ENCODE data around the gene PRRT1B.

Gene PRRT1B

GRCh38 chr9:131502781-131503625 lies 42.3 kb upstream of the PRRT1B start, which contains the start of gene POMT1:
POMT1 (plus strand) TSS chr9:131502918; CDS start chr9:131504219, 1,301 bp downstream.
- H3K9ac ChIP-seq (ENCODE audit: low read depth, low read length, poor library complexity, severe bottlenecking) = peak within 1 kb of the TSS; percentile 91
- peaks cover 26% of the 10 kb centered on the region; the same call in 1 of the 2 replicates for H3K36me3 ChIP-seq (ENCODE audit: insufficient read depth, low read length)
- H3F3A ChIP-seq (ENCODE audit: low read depth) = no peaks in the 10 kb centered on the region
- peak within 1 kb of the TSS; percentile 98 for H2AFZ ChIP-seq (ENCODE audit: low read length)
- no peaks in the 10 kb centered on the region for H3K27me3 ChIP-seq (ENCODE audit: insufficient read depth, low read length, poor library complexity, severe bottlenecking)
- peaks cover 14% of the 10 kb centered on the region for H3K4me1 ChIP-seq (ENCODE audit: insufficient read depth, low read length, poor library complexity, severe bottlenecking)
- H3K9me3 ChIP-seq (ENCODE audit: insufficient read depth, low read depth, low read length) = no peaks in the 10 kb centered on the region
- TF ChIP-seq EZH2phosphoT487 (IDR thresholded peaks at IDR 0.05; ENCODE audit: borderline replicate concordance) (no peak), CTCF (conservative IDR thresholded peaks at IDR 0.05; ENCODE audit: low read length) (no peak)
- peak within 1 kb of the TSS; percentile 93 for H3K4me3 ChIP-seq (ENCODE audit: low read length, poor library complexity, severe bottlenecking)
- H3K4me2 ChIP-seq (ENCODE audit: low read depth, low read length, poor library complexity, severe bottlenecking) = peak within 1 kb of the TSS; percentile 94
- peaks cover 21% of the 10 kb centered on the region for H3K79me2 ChIP-seq (ENCODE audit: insufficient read depth, low read length)
- peaks cover 5% of the 10 kb centered on the region for H4K20me1 ChIP-seq (ENCODE audit: insufficient read depth, low read length, poor library complexity, severe bottlenecking)
- H3K9me2 ChIP-seq (replicated peaks; ENCODE audit: low read depth, low read length) = no peaks in the 10 kb centered on the region

- Histone ChIP-seq H3K4me1 (ENCODE audit: insufficient read depth, low read length, poor library complexity, severe bottlenecking) (peaks cover 14% of the 10 kb centered on the region), H2AFZ (ENCODE audit: low read length) (peak overlapping the region; percentile 98), H3K79me2 (ENCODE audit: insufficient read depth, low read length) (peaks cover 21% of the 10 kb centered on the region), H3F3A (ENCODE audit: low read depth) (no peaks in the 10 kb centered on the region), H3K9me2 (replicated peaks; ENCODE audit: low read depth, low read length) (no peaks in the 10 kb centered on the region), H3K9ac (ENCODE audit: low read depth, low read length, poor library complexity, severe bottlenecking) (peak overlapping the region; percentile 91), H3K4me2 (ENCODE audit: low read depth, low read length, poor library complexity, severe bottlenecking) (peak overlapping the region; percentile 94), H3K36me3 (ENCODE audit: insufficient read depth, low read length) (peaks cover 17% of the 10 kb centered on the region; the same call in 1 of the 2 replicates), H3K4me3 (ENCODE audit: low read length, poor library complexity, severe bottlenecking) (peak overlapping the region; percentile 93), H3K9me3 (ENCODE audit: insufficient read depth, low read depth, low read length) (no peaks in the 10 kb centered on the region), H3K27me3 (ENCODE audit: insufficient read depth, low read length, poor library complexity, severe bottlenecking) (no peaks in the 10 kb centered on the region), H4K20me1 (ENCODE audit: insufficient read depth, low read length, poor library complexity, severe bottlenecking) (peaks cover 5% of the 10 kb centered on the region)
- TF ChIP-seq EZH2phosphoT487 (IDR thresholded peaks at IDR 0.05; ENCODE audit: borderline replicate concordance) (no peak), CTCF (conservative IDR thresholded peaks at IDR 0.05; ENCODE audit: low read length) (peak; percentile 44)
Observed at GRCh38 chr9:131503626-131504465, 41.5 kb upstream of the PRRT1B start.

GRCh38 chr9:131505012-131505411 lies 40.3 kb upstream of the PRRT1B start:
- H3K36me3 ChIP-seq (ENCODE audit: insufficient read depth, low read length) = peaks cover 14% of the 10 kb centered on the region; the same call in 1 of the 2 replicates
- no peak overlapping the region for H2AFZ ChIP-seq (ENCODE audit: low read length)
- no peaks in the 10 kb centered on the region for H3F3A ChIP-seq (ENCODE audit: low read depth)
- no peak for TF ChIP-seq EZH2phosphoT487 (IDR thresholded peaks at IDR 0.05; ENCODE audit: borderline replicate concordance)
- H3K4me3 ChIP-seq (ENCODE audit: low read length, poor library complexity, severe bottlenecking) = no peak overlapping the region
- no peaks in the 10 kb centered on the region for H3K9me2 ChIP-seq (replicated peaks; ENCODE audit: low read depth, low read length)
- H3K9me3 ChIP-seq (ENCODE audit: insufficient read depth, low read depth, low read length) = no peaks in the 10 kb centered on the region
- peaks cover 14% of the 10 kb centered on the region for H3K4me1 ChIP-seq (ENCODE audit: insufficient read depth, low read length, poor library complexity, severe bottlenecking)
- no peak overlapping the region for H3K9ac ChIP-seq (ENCODE audit: low read depth, low read length, poor library complexity, severe bottlenecking)
- H3K27me3 ChIP-seq (ENCODE audit: insufficient read depth, low read length, poor library complexity, severe bottlenecking) = no peaks in the 10 kb centered on the region
- H3K4me2 ChIP-seq (ENCODE audit: low read depth, low read length, poor library complexity, severe bottlenecking) = no peak overlapping the region
- H3K79me2 ChIP-seq (ENCODE audit: insufficient read depth, low read length) = peaks cover 21% of the 10 kb centered on the region
- peaks cover 5% of the 10 kb centered on the region for H4K20me1 ChIP-seq (ENCODE audit: insufficient read depth, low read length, poor library complexity, severe bottlenecking)

Measured in Loucy (cell line).